GM18520 (cell line): Measurements from ENCODE around the gene BRD3OS.
"Not testable (repeated sequence)": the region's sequence is repeated elsewhere in the genome, so short reads cannot be mapped to it uniquely, and the experiment has no call there.

Experiments used
- ATAC-seq: cut with Tn5 transposase; IDR thresholded peaks from one replicate; pipeline ENCODE4 v1.9.1; 2021; ENCODE audit not compliant: unreplicated experiment

BRD3OS gene

DNA sequence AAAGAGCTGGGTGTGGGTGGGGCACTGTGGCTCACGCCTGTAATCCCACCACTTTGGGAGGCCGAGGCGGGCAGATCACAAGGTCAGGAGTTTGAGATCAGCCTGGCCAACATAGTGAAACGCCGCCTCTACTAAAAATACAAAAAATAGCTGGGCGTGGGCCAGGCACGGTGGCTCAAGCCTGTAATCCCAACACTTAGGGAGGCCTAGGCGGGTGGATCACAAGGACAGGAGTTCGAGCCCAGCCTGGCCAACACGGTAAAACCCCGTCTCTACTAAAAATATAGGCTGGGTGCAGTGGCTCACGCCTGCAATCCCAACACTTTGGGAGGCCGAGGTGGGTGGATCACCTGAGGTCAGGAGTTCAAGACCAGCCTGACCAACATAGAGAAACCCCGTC is 36.5 kb upstream of the BRD3OS start:
- not testable (repeated sequence) for ATAC-seq

DNA sequence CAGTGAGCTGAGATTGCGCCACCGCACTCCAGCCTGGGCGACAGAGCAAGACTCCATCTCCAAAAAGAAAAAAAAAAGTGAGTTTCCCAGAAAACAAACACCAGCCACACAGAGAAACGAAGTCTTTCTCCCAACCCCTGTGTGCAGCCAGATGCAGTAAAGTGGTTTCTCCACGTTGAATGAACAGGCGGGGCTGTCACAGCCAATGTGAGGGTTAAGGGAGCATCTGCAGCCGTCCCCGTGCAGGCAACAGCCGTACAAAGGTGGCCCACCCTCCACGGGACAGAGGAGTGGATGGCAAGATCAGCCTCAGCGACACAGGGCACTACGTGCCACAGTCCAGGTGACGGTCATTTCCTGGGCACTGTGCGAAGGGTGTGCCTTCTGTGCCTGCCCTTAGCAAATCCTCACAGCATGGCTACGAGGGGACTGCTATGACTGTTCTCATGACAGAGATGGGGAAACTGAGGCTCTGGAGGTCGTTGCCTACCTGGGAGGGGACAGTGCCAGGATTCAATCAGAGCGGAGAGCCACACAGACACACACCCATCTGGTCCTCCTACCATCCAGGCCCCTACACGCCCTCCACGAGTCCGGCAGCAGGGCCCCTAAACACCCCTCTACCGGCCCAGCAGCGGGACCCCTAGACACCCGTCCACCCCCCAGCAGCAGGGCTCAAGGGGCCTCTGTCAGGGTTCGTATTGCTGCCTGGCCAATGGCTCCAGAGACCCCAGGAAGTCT is 35.5 kb upstream of the BRD3OS start:
- no peak for ATAC-seq

DNA sequence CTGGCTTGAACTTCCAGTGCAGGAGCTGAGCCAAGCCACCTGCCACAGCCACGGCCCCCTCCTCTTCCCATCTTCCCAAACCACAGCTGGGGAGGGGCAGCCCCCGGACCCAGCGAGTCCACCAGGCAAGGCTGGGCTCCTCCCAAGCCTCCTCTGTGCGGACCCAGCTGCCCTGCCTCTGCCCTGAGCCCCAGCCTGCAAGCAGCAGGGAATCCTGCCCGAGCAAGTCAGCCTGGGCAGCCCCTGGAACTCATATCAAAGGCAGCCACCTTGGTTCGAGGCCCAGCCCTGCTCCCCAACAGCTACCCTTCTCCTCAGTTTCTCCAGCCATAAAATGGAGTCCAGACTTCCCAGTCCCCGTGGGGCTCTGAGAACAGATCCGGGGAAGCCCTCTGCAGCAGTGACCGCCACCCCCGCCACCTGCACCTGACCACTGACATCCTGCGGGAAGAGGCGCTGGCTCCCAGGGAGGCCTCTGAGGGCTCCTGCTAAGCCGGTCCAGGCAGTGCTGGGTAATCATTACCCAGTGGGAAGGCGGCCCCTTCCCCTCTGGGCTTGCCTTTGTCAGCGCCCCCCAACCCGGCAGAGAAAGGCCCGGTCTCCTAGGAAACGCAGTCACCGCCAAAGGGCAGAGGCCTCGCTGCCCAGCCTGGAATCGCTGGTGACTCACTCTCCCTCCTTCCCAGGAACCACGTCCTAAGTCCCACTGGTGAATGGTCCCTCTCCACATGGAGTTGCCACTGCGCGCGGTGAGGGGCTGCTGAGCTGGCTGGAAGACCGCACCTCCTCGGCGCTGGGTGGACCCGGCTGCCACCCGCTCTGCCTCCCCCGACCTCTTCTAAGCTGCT is 34.7 kb upstream of the BRD3OS start:
- no peak for ATAC-seq

DNA sequence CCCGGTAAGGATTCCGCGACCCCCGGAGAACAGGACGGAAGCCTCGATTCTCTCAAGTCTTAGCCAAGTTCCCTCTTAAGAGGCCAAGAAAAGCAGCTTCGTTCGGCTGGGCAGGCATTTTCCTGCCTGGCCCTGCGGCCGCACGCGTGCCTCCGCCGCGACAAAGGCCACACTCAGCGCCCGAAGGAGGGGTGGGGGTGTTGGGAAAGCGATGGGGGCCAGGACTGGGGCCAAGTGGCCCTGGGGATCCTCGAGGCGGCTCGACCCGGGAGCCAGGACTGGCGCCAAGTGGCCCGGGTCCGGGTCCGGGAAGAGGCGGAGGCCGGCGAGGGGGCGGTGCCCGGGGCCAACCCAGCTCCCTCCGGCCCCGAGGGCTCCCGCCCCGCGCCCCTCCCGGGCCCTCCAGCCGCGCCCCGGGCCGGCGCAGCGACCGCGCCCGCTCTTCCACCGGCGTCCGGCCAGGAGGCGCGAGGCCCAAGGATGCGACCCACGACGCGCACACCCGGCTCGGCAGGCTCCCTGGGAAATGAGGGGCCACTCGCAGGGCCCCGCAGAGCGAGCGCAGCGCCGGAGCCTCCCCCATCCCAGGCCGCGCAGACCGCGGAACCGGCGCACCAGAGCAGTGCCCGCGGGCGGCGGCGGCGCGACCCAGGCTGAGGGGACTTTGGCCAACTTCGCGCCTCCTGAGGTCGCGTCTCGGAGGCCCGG is 33.9 kb upstream of the BRD3OS start:
- no peak for ATAC-seq

DNA sequence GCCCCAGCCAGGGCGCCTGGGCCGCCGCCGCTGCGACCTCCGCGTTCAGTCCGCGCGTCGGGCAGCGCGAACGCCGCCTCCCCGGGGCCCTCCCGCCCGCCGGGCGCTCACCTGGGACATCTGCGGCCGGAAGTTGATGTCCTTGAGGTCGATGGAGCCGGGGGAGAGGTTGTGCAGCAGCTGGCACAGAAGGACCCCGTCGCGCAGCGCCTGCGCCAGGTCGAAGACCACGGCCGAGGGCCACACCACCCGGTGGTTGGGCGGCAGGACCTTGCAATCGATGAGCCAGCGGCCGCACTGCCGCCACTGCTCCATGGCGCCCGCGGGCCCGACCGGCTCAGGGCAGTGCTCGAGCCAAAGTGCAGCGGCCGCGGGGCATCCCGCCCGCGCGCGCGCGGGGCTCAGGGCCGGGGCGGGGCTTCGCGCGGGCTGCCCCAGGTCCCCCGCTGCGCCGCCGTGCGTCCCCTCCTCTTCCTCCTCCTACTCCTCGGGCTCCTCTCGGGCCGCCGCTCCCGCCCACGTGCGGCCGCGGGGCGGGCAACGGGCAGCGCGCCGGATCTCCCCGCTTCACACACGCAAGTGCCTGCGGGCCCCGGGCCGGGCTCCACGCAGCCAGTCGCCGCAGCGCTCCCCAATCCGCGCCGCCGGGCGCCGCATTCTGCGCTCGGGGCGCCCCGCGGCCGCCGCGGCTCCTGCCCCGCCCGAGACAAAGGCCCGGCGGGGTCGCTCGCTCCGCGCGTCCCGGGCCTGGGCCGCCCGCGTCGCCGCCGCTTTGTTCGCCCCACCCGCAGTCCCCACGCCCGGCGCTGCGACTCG is 33.1 kb upstream of the BRD3OS start, which contains the start of gene VAV2:
Gene VAV2 (minus strand): TSS at position 361 of the 816 bp plus-strand sequence. CDS start 46 bp downstream, at position 315.
- ATAC-seq: peak; percentile 56

DNA sequence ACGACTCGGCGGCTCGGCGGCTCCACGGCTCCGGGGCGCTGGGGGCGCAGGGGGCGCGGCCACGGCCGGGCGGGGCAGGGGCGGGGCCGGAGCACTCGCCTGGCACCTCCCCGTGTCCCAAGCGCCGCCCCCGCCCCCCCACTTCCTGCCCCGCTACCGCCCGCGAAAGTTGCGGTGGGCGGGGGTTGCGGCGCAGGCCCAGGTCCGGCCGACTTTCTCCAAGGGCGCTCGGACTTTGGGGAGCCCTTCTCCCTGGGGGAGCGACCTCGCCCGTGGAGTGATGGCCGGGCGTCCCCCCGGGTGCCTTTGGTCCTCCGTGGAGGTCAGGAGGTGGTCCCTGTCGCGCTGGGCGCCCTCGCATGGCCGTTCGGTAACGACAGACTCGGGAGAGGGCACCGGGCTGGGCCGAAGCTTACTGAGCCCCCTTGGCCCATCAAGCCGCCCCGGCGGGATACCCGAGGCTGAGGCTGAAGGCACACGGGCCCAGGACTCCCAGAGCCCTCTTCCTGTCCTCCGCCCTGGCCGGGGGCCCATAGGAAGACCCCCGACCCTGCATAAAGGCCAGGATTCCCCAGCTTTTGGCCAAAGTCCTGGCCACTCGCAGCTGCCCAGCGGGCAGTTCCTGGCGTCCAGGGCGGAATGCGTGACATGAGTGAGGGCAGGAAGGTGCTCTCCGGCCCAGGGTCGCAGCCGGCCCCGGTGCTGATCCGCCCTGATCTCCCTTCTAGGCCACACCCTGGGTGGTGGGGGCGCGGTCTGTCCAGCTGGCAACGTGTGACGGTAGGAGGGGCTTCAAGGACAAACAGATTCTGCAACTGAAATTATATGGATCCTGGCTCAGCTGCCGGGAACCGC is 32.3 kb upstream of the BRD3OS start:
- peak; percentile 31 for ATAC-seq

DNA sequence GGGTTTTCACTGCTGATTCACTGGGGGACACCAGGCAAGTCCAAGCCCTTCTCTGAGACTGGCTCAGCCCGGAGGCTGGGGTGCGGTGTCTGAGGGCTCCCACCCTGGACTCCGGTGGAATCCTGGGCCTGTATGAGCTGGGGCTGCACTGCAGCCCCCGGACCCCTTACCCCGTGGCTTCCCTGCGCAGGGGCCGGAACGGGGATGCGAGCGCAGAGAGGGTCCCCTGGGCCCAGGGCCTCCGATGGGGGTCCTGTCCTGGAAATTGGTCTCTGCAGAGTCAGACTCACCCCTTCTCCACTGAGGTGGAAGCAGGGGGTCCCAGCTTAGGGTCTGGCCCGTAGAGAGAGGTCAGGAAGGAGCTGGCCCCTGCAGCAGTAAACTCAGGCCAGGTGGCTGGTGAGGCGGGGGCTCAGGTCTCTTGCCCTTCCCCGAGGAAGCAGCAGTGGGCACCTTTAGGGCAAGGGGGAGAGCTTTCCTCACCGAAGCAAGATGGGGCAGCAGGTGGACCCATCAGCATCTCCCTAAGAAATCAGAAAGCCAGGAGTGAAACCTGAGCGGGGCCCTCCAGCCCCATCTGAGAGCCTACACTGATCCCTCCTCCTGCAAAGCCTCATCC is 31.5 kb upstream of the BRD3OS start:
- ATAC-seq: no peak

DNA sequence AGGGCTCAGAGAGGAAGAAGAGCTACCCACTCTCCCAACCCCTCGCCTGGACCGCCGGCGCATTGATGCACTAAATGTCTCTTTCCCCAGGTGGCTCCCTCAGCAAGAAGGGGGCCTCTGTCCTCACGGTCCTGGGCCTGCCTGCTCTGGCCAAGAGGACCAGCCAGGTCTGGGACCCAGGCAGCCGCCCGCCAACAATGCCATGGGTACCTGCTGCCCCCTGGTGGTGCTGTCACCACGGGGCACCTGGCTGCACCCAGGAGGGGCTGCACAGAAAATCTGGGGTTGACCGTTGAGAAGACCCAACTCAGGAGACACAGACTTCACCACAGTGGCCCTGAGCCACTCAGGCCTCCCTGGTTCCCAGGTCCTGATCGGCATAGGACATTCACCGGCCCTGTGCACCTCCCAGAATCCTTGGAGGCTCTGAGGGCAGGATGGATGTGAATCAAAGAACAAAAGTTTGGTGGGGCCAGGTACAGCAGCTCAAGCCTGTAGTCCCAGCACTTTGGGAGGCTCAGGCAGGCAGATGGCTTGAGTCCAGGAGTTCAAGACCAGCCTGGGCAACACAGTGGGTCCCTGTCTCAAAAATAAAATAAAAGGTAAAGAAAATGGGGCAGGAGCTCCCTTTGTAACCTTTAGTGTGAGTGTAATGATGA is 30.8 kb upstream of the BRD3OS start:
- ATAC-seq: no peak

DNA sequence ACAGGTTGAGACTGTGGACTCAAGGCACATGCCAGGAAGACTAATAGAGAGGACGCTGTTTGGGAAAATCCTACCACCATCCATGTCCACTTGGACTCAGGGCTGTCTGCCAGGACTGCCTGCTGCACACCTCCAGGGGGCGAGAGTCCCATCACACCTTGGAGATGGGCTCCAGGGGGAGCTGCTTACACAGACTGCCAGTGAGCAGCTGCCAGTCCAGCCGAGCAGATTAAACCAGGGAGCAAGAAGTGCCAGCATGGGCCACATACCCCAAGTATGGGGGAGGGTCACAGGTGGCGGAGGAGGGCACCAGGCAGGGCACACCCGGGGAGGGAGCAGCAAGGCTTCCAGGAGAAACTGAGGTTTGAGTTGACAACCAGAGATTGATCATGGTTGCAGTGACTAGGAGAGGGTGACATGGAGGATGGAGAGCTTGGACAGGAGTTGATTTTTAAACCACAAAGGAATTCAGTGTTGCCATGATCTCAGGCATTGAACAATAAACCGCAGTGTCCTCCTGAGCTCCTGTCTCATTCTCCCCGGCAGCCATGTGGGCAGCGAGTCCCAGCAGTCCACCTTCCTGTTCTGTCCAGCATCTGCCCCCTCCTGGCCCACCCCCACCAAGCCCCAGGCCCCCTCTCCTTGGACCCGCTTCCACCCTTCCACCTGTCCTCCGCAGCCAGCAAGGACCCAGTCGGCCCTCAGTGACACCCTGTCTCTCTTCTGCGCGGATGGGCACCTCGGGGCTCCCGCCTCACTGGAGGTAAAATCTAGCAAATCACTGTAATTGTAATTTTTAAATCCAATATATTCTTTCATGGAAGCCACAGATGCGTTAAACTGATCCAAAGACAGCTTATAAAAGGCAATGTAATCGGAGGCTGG is 30.0 kb upstream of the BRD3OS start:
- ATAC-seq: no peak

DNA sequence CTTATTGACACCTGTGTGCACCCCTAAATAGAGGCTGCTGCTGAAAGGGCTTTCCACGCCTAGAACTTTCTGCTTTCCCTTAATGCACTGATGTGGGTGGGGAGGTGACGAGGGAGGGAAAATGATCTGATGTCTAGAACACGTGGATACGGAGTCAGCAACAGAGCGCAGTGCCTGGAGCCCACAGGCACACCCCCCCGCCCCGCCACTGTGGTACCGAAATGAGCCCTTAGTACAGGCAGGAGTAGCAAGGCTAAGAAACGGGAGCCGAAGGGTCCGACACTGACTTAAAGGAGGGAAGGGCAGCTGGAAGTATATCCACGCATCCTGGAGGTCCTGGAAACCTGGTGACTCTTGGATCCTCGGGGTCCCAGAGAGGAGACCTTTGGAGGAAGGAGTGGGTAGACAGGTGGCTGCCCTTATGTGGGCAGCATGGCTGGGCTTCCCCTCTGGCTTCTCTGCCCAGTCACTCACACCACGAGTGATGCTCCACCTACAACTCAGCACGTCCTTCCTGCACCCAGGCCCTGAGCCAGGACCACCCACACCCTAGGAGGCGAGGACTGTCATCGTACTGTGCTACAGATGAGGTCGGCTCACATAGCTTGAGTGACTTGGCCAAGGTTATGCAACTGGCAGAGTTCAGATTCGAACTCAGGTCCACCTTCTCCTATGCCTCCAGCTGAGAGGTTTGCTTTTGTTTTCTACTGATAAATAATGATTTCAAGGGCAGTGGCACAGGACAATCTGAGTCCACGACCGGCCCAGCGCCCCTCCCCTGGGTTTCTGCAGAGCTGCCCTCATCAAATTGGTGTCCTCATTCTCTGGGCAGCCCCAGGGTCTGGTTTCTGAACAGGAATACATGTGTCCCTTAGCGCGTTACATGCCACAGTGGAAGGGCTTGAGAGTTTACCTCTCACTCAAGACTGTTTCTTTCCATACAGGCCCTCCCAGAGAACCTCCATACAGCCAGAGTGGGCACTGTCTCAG is 28.5 kb upstream of the BRD3OS start:
- no peak for ATAC-seq

DNA sequence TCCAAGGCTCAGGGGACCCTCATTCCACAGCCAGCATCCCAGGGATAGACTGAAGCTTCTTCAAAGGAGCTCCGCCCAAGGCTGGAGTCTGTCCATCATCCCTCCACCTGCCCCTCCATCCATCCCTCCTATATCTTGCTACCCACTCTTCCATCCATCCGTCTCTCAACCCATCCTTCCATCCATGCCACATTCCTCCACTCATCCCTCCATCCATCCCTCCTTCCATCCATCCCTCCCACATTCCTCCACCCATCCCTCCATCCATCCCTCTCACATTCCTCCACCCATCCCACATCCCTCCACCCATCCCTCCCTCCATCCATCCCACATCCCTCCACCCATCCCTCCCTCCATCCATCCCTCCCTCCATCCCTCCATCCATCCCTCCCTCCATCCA is 27.7 kb upstream of the BRD3OS start:
- ATAC-seq: no peak

DNA sequence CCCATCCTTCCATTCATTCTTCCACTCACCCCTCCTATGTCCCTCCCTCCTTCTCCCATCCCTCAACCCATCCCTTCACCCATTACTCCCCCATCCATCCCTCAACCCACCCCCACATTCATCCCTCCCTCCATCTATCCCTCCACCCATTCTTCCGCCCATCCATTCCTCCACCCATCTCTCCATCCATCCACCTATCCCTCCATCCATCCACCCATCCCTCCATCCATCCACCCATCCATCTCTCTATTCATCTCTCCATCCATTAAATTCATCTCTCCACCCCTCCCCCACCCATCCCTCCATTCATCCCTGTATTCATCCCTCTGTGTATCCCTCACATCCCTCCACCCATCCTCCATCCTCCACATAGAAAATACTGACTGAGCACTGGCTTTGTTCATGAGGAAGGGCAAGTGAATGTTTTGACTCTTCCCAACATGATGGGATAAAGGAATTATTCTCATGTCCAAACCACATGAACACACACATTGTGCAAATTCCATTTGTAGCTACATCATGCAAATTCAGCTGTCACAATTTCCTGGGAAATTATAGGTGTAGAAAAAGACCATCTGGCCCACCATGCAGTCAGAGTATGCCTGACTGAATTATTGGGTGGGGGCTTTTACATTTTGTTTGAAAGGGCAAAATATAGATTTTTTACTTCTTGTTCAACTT is 26.2 kb upstream of the BRD3OS start:
- no peak for ATAC-seq

DNA sequence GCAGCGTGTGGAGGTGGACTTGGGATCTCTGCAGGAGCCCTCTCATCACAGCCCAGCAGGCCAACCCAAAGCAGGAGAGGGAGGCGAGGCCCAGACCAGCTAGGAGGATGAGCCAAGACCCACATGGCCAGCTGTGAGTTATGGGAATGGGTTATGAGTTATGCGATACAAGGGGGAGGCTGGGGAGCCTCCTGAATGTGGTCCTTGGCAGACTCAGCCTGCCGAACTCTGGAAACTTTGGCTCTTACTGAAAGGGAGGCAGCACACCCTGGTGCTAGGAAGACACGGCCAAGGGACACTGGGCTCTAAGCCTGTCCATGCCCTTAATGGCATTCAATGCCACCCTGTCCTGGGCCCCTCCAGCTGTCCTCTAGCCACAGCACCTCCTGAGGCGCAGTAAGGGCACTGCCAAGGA is 25.4 kb upstream of the BRD3OS start:
- no peak for ATAC-seq

DNA sequence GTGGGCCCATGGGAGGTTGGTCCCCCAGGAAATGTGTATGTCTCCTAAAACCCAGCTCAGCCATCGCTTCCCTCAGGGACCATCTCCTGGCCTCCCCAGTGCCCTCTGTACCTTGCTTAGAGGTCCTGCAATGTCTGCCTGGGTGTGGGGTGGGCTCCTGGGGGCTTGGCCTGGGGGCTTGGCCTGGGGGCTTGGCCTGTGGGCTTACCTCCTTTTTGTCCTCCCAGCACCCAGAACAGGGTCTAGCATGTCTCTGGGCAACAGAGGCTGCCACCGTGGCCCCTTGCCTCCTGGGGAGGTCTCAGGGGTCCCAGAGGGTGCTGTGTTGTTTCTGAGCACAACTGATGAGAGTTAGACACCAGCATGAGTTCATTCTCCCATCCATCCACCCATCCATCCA is 22.5 kb upstream of the BRD3OS start:
- no peak for ATAC-seq

DNA sequence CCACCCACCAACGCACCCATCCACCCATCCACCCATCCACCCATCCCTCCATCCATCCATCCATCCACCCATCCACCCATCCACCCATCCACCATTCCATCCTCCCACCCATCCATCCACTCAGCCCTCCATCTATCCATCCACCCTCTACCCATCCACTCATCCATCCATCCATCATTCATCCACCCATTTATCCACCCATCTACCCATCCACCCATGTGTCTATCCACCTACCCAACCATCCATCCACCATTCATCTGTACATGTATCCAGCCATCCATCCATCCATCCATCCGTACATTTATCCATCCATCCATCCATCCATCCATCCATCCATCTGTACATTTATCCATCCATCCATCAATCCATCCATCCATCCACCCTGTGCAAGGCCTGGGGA is 22.0 kb upstream of the BRD3OS start:
- no peak for ATAC-seq
